Measurements from ENCODE around the gene ARMC7. TPM values are rescaled to one million over a fixed set of nuclear protein-coding genes. Genes with fewer than 3 reads are reported as not detected.
"Not testable (repeated sequence)": the region's sequence is repeated elsewhere in the genome, so short reads cannot be mapped to it uniquely, and the experiment has no call there.

The ARMC7 gene
- total RNA-seq, 2 donors from 2014 or later: 20.5 to 20.7 TPM

DNA sequence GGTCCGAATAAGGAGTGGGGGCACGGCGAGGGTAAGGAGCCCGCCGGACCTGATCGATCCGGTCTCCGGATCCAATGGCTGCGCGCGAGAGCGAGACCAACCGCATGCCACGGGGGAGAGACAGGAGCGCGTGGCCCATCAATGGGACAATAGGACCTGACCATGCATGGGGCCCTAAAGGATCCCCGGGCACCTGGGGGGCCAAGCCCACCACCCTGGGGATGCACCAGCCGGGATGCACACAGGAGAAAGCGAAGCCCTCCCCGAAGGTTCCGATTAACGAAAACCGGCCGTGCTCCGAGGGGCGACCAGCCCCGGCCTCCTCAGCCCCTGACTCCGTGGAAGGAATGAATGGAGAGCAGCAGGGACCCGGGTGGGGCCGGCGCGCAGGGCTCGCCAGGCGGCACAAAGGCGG, 44.0 kb downstream of the ARMC7 start:
- peak overlapping the region; percentile 86 for H3K4me3 ChIP-seq
- peak overlapping the region; percentile 91 to 97 for H3K9ac ChIP-seq (ENCODE audit: low read depth in 2 of 2, low read length in 2 of 2)
- peaks cover 9% of the 10 kb centered on the region for H3K4me1 ChIP-seq
- intact Hi-C loops (cut with DNase I): no loop called here
- DNase-seq: peak; percentile 36
- H3K9me3 ChIP-seq: no peaks in the 10 kb centered on the region
- no peaks in the 10 kb centered on the region for H3K36me3 ChIP-seq
- TF ChIP-seq, protein P1, sequence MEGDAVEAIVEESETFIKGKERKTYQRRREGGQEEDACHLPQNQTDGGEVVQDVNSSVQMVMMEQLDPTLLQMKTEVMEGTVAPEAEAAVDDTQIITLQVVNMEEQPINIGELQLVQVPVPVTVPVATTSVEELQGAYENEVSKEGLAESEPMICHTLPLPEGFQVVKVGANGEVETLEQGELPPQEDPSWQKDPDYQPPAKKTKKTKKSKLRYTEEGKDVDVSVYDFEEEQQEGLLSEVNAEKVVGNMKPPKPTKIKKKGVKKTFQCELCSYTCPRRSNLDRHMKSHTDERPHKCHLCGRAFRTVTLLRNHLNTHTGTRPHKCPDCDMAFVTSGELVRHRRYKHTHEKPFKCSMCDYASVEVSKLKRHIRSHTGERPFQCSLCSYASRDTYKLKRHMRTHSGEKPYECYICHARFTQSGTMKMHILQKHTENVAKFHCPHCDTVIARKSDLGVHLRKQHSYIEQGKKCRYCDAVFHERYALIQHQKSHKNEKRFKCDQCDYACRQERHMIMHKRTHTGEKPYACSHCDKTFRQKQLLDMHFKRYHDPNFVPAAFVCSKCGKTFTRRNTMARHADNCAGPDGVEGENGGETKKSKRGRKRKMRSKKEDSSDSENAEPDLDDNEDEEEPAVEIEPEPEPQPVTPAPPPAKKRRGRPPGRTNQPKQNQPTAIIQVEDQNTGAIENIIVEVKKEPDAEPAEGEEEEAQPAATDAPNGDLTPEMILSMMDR (IDR thresholded peaks at IDR 0.05): no peak
- H3K27me3 ChIP-seq: no peaks in the 10 kb centered on the region
- H3K27ac ChIP-seq: peak overlapping the region; percentile 73

DNA sequence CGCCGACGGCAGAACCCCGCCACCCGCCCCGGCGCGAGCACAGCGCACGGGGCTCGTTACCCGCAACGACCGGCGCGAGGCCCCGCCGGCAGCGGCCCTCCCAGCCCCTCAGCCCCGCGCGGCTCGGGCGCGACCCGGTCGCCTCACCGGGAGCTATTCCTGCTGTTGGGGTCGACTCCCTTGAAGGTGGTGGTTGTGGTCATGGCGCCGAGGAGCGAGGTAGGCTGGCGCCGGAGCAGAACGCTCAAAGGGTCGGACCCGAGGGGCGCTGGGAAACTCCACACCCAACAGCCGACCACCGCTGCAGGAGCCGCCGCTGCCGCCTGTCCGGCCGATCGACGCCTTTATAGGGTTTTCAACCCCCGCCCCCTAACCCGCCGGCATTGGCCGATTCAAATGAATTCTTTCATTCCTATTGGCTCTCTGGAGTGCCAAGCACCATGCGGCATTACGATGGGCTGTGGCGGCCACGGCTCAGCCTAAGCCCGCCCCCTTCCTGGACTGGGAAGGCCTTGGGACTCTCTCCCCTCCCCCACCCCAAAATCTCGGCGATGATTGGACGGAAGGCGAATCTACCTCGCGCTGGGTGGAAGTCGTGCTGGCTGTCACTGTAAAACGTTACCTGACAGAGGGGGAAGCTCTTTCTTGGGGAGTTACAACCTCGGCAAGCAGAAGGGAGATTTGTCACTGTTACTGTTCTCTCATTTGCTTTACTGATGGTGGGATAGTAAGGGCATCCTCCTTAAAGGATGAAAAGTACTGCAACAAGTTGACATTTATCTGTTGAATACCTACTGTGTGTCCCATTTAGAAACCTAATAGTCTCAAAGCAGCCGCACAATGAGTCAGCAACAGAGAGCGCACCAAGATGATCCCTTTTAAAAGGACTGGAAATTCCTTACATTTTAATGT, 44.7 kb downstream of the ARMC7 start, which contains the start of gene JPT1:
JPT1 (minus strand) TSS at position 318 of the 912 bp plus-strand sequence; CDS start at position 203, 115 bp downstream.
- intact Hi-C loops (cut with DNase I): no loop called here
- H3K27me3 ChIP-seq: no peaks in the 10 kb centered on the region
- no peaks in the 10 kb centered on the region for H3K36me3 ChIP-seq
- DNase-seq: peak; percentile 100
- peak within 1 kb of the TSS; percentile 73 for H3K27ac ChIP-seq
- no peaks in the 10 kb centered on the region for H3K9me3 ChIP-seq
- H3K9ac ChIP-seq (ENCODE audit: low read depth in 2 of 2, low read length in 2 of 2): peak within 1 kb of the TSS; percentile 91 to 97
- peaks cover 9% of the 10 kb centered on the region for H3K4me1 ChIP-seq
- peak within 1 kb of the TSS; percentile 86 for H3K4me3 ChIP-seq
- TF ChIP-seq, protein P1 (IDR thresholded peaks at IDR 0.05): no peak

DNA sequence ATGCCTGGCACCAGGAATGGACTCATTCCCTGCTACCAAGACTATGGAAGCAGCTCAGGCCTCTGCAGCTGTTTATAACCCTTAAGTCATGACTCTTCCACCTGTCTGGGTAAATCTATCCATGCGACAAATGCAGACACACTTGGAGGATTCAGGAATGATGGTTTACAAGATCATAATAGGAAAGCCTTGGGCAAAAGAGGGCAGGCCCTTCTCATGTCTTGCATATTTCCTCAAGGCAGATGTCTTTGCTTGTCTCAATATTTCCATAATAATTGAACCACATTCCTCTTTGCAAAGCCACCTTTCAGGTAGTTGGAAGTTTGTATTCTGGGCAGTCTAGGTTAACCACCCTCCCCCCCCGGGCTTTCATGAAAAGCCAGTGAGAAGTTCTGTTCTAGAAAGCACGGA, 45.4 kb downstream of the ARMC7 start:
- Histone ChIP-seq H3K9ac (ENCODE audit: low read depth in 2 of 2, low read length in 2 of 2) (peak overlapping the region in 1 of 2 donors; percentile 91), H3K36me3 (no peaks in the 10 kb centered on the region), H3K4me1 (peaks cover 9% of the 10 kb centered on the region), H3K27ac (no peak overlapping the region), H3K4me3 (no peak overlapping the region), H3K9me3 (no peaks in the 10 kb centered on the region), H3K27me3 (no peaks in the 10 kb centered on the region)
- TF ChIP-seq, protein P1 (IDR thresholded peaks at IDR 0.05): no peak
- DNase-seq: no peak
- intact Hi-C loops (cut with DNase I): no loop called here

DNA sequence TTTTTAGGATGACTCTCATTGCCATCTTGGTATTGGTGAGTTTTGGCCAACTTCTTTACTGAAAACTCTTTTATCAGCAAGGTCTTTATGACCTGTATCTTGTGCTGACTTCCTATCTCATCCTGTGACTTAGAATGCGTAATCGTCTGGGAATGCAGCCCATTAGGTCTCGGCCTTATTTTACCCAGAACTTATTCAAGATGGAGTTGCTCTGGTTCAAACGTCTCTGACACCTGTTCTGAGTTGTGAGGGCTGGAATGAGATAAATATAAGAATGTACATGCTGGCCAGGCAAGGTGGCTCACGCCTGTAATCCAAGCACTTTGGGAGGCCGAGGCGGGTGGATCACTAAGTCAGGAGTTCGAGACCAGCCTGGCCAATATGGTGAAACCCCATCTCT, 48.7 kb downstream of the ARMC7 start:
- H3K4me1 ChIP-seq; H3K27me3 ChIP-seq; DNase-seq; intact Hi-C loops (cut with DNase I); H3K36me3 ChIP-seq; H3K4me3 ChIP-seq; H3K27ac ChIP-seq; H3K9me3 ChIP-seq; H3K9ac ChIP-seq (ENCODE audit: low read depth in 2 of 2, low read length in 2 of 2): not testable (repeated sequence)

DNA sequence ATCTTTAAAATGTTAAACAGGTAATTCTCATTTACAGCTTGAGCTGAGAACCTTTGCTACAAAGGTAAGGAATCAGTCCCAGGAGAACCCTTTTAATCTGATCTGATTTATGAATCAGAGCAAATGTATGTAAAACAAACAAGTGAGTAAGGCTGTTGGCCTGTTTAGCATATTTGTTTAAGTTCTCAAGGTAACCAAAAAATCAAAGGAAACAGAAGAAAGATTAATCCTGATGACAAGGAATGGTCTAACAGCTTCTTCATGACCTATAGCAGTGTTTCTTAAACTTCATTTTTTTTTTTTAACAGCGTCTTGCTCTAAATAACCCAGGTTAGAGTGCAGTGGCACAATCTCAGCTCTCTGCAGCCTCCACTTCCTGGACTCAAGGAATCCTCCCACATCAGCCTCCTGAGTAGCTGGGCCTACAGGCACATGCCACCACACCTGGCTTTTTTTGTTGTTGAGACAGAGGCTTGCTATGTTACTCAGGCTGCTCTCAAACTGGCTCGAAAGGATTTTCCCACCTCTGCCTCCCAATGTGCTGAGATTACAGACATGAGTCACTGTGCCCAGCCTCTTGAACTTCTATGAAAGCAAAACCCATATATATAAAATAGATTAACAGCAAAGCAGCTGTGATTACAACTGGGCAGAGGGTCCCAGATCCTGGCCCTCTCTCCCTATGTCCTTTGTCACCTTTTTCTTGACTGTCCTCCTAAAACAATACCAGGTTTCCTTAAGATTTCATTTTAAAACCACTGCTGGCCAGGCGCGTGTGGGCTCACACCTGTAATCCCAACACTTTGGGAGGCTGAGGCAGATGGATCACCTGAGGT, 49.6 kb downstream of the ARMC7 start:
- H3K27me3 ChIP-seq: no peaks in the 10 kb centered on the region
- H3K36me3 ChIP-seq: no peaks in the 10 kb centered on the region
- DNase-seq: no peak
- H3K4me3 ChIP-seq: no peak overlapping the region
- intact Hi-C loops (cut with DNase I): no loop called here
- H3K27ac ChIP-seq: peak overlapping the region; percentile 6
- TF ChIP-seq, protein P1 (IDR thresholded peaks at IDR 0.05): no peak
- no peak overlapping the region for H3K9ac ChIP-seq (ENCODE audit: low read depth in 2 of 2, low read length in 2 of 2)
- peaks cover 4% of the 10 kb centered on the region for H3K4me1 ChIP-seq
- no peaks in the 10 kb centered on the region for H3K9me3 ChIP-seq

Measured in colonic mucosa (tissue), 4 donors.